Spinal cord (tissue), 10 donors: ENCODE results near the gene SHISA6. TPM values are rescaled to one million over a fixed set of nuclear protein-coding genes. Genes with fewer than 3 reads are reported as not detected.
A peak's percentile ranks its signal among the peaks of the same experiment; 100 is the strongest.

Experiments used
- DNase-seq, 6 donors: peaks; one replicate each; pipeline versions ENCODE4 v3.0.0 to v3.0.0-alpha.2; 2013 to 2015; ENCODE audit warnings: low spot score in 6 of 6, low read depth in 4 of 6
- H3K27ac ChIP-seq: one replicate; pipeline ENCODE4 v1.5.1; 2013; ENCODE audit warnings: low read depth, low read length, control low read depth
- H3K27me3 ChIP-seq: one replicate; pipeline ENCODE4 v1.6.1; 2013; ENCODE audit warnings: low read length; ENCODE audit not compliant: control insufficient read depth, insufficient read depth
- H3K36me3 ChIP-seq: one replicate; pipeline ENCODE4 v1.6.1; 2013; ENCODE audit warnings: low read length; ENCODE audit not compliant: control insufficient read depth, insufficient read depth
- H3K4me1 ChIP-seq: one replicate; pipeline ENCODE4 v1.6.1; 2013; ENCODE audit warnings: low read length; ENCODE audit not compliant: control insufficient read depth, insufficient read depth
- H3K4me3 ChIP-seq: one replicate; pipeline ENCODE4 v1.5.1; 2013; ENCODE audit warnings: low read depth, low read length, control low read depth
- H3K9me3 ChIP-seq: one replicate; pipeline ENCODE4 v1.6.1; 2013; ENCODE audit warnings: low read length; ENCODE audit not compliant: control insufficient read depth, insufficient read depth
- WGBS: methylation state at CpG from one replicate; pipeline ENCODE4 v1.1.5; 2013; ENCODE audit warnings: missing lambda C conversion rate; ENCODE audit not compliant: insufficient coverage; 5-methylcytosine and 5-hydroxymethylcytosine counted together
- polyA plus RNA-seq, 2 donors: library from polyadenylated mRNA; unstranded; fragments of 120-200 nt; gene quantifications; one replicate each; pipeline ENCODE4 v1.2.1, GENCODE V29; 2013; ENCODE audit not compliant: insufficient read length in 2 of 2
- total RNA-seq, 2 donors: library from RNA; depleted of rRNA in 1 of 2; stranded (reverse); fragments of 120-200 nt in 1 of 2; fragments of >200 nt in 1 of 2; gene quantifications; one replicate each; pipeline versions ENCODE4 v1.2.3 to v1.2.4, GENCODE V29; 2013 to 2014
- donor health status: healthy.

SHISA6 gene
- total and polyA plus RNA-seq, 4 donors = 15.5 to 104 (median 44.3) TPM

- WGBS = 83% methylated on average over 3 of the region's 4 CpGs
- Histone ChIP-seq H3K4me1 (peaks cover 18% of the 10 kb centered on the region), H3K4me3 (no peak overlapping the region), H3K27ac (no peak overlapping the region), H3K9me3 (no peaks in the 10 kb centered on the region), H3K36me3 (no peaks in the 10 kb centered on the region), H3K27me3 (no peaks in the 10 kb centered on the region)
- DNase-seq = peak in 2 of 6 donors; percentile 18 to 49
Measured at GRCh38 chr17:11330006-11330405, 89.0 kb downstream of the SHISA6 start.

- H3K27me3 ChIP-seq = no peaks in the 10 kb centered on the region
- DNase-seq = peak in 4 of 6 donors; percentile 20 to 89 (median 51)
- H3K4me1 ChIP-seq = peaks cover 18% of the 10 kb centered on the region
- no peaks in the 10 kb centered on the region for H3K9me3 ChIP-seq
- H3K27ac ChIP-seq = peak overlapping the region; percentile 8
- 40% methylated on average over 6 of the region's 8 CpGs for WGBS
- no peak overlapping the region for H3K4me3 ChIP-seq
- no peaks in the 10 kb centered on the region for H3K36me3 ChIP-seq
Measured at GRCh38 chr17:11330826-11331225, 89.8 kb downstream of the SHISA6 start.

GRCh38 chr17:11331547-11332513, 90.8 kb downstream of the SHISA6 start:
- peak overlapping the region; percentile 18 for H3K27ac ChIP-seq
- DNase-seq = peak in 4 of 6 donors; percentile 22 to 94 (median 44)
- no peaks in the 10 kb centered on the region for H3K27me3 ChIP-seq
- no peaks in the 10 kb centered on the region for H3K9me3 ChIP-seq
- H3K4me1 ChIP-seq = peaks cover 18% of the 10 kb centered on the region
- WGBS = 27% methylated on average over 9 of the region's 15 CpGs
- H3K4me3 ChIP-seq = no peak overlapping the region
- H3K36me3 ChIP-seq = no peaks in the 10 kb centered on the region

DNA sequence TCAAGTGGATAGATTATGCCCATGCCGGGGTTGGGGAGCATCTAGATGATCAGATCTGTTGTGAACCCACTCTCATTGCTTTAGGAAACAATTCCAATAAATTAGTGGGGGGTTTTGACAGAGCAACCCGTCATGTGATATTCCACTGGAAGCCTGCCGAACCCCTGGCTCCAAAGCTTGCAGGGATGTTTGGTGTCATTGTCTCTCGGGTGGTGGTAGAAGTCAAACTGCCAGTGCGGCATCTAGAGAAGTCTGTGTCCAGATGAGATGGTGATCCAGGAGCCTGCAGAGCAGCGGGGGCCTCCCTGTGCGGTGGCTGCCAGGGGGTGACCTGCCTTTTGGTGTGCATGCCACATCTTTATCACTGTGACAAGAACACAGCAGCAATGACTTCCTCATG, 91.7 kb downstream of the SHISA6 start:
- Histone ChIP-seq H3K4me3 (no peak overlapping the region), H3K27me3 (no peaks in the 10 kb centered on the region), H3K27ac (peak overlapping the region; percentile 1), H3K4me1 (peaks cover 18% of the 10 kb centered on the region), H3K36me3 (no peaks in the 10 kb centered on the region), H3K9me3 (no peaks in the 10 kb centered on the region)
- WGBS = 61% methylated on average over 6 of the region's 7 CpGs
- peak in 1 of 6 donors; percentile 19 for DNase-seq

- no peaks in the 10 kb centered on the region for H3K9me3 ChIP-seq
- H3K4me3 ChIP-seq = no peak overlapping the region
- peaks cover 18% of the 10 kb centered on the region for H3K4me1 ChIP-seq
- WGBS = 96% methylated on average over 4 of the region's 4 CpGs
- H3K27me3 ChIP-seq = no peaks in the 10 kb centered on the region
- DNase-seq = no peak
- H3K27ac ChIP-seq = no peak overlapping the region
- H3K36me3 ChIP-seq = no peaks in the 10 kb centered on the region
Measured at GRCh38 chr17:11334493-11334892, 93.5 kb downstream of the SHISA6 start.

- DNase-seq = no peak
- WGBS = 67% methylated on average over 3 of the region's 5 CpGs
- H3K9me3 ChIP-seq = no peaks in the 10 kb centered on the region
- H3K4me3 ChIP-seq = no peak overlapping the region
- H3K4me1 ChIP-seq = peaks cover 13% of the 10 kb centered on the region
- H3K36me3 ChIP-seq = no peaks in the 10 kb centered on the region
- no peaks in the 10 kb centered on the region for H3K27me3 ChIP-seq
- no peak overlapping the region for H3K27ac ChIP-seq
Measured at GRCh38 chr17:11336290-11336689, 95.3 kb downstream of the SHISA6 start.

GRCh38 chr17:11340803-11341202, 99.8 kb downstream of the SHISA6 start:
- Histone ChIP-seq H3K9me3 (peaks cover 2% of the 10 kb centered on the region), H3K4me1 (no peaks in the 10 kb centered on the region), H3K27ac (no peak overlapping the region), H3K4me3 (no peak overlapping the region), H3K27me3 (no peaks in the 10 kb centered on the region), H3K36me3 (no peaks in the 10 kb centered on the region)
- 90% methylated on average over 2 of the region's 3 CpGs for WGBS
- DNase-seq = no peak

DNA sequence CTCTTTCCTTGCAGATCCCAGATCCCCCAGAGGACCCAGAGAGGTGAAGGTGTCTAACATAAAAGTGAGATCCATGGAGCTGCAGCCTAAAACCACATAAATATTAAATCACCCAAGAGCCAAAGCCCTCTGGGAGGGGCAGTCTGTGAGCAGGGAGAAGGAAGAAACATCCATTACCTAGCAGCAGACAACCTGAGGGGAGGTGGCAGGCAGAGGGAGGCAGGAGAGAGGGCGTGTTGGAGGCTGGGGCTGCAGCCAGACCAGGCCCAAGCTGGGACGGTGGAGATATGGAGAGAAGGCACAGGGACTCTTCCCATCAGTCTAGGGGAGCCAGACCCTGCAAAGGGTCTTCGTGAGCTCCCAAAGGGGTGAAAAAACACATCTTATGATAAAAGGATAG, 101.1 kb downstream of the SHISA6 start:
- no peak overlapping the region for H3K27ac ChIP-seq
- H3K4me1 ChIP-seq = no peaks in the 10 kb centered on the region
- no peaks in the 10 kb centered on the region for H3K27me3 ChIP-seq
- H3K36me3 ChIP-seq = no peaks in the 10 kb centered on the region
- no peak for DNase-seq
- H3K4me3 ChIP-seq = no peak overlapping the region
- peaks cover 2% of the 10 kb centered on the region for H3K9me3 ChIP-seq
- no CpG with 5 or more reads among the region's 3 CpGs for WGBS

- H3K9me3 ChIP-seq = peaks cover 2% of the 10 kb centered on the region
- no peaks in the 10 kb centered on the region for H3K4me1 ChIP-seq
- no peaks in the 10 kb centered on the region for H3K36me3 ChIP-seq
- WGBS = 71% methylated on average over 1 of the region's 3 CpGs
- no peaks in the 10 kb centered on the region for H3K27me3 ChIP-seq
- H3K27ac ChIP-seq = no peak overlapping the region
- DNase-seq = no peak
- H3K4me3 ChIP-seq = no peak overlapping the region
Measured at GRCh38 chr17:11349106-11349505, 108.1 kb downstream of the SHISA6 start.

DNA sequence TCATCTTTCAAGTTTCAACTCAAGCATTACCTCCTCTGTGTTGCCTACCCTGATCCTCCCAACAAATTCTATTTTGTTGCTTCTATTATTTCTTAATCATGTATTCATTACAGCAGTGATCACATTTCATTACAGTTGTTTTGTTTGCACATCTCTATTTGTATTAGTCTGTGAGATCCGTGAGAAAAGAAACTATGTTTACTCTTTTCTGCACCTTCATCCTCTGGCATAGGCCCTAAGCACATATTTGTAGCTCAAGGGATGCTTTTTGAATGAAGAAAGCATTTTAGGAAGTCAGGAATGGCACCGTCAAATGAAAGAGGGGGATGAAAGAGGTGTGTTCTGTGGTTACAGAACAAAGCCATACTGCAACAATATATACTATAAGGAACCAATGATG, 110.5 kb downstream of the SHISA6 start:
- Histone ChIP-seq H3K9me3 (no peaks in the 10 kb centered on the region), H3K4me3 (no peak overlapping the region), H3K4me1 (no peaks in the 10 kb centered on the region), H3K27me3 (no peaks in the 10 kb centered on the region), H3K27ac (no peak overlapping the region), H3K36me3 (no peaks in the 10 kb centered on the region)
- no CpG with 5 or more reads among the region's 2 CpGs for WGBS
- DNase-seq = no peak
